ENCODE measurements around the gene RAD51. TPM values are rescaled to one million over a fixed set of nuclear protein-coding genes. Genes with fewer than 3 reads are reported as not detected.

RAD51 gene
- total and polyA plus RNA-seq, 7 experiments from 2014 or later: 0.34 to 51.5 (median 0.66) TPM

- H3K9me3 Mint-ChIP-seq: no peaks in the 10 kb centered on the region
- CTCF ChIA-PET: interaction anchor here (1.5 kb wide), 1 partner anchor 32 kb away, joined by 4 read pairs; no protein-coding TSS in a partner anchor
- H3K27ac Mint-ChIP-seq: peak overlapping the region in 1 of 9 donors; percentile 38
Measured at GRCh38 chr15:40750885-40751284, 55.9 kb downstream of the RAD51 start.

GRCh38 chr15:40751745-40752144 lies 56.8 kb downstream of the RAD51 start:
- intact Hi-C loops (cut with micrococcal nuclease): no loop called here
- H3K27ac Mint-ChIP-seq: peak overlapping the region in 1 of 9 donors; percentile 38

More at GRCh38 chr15:40750885-40751284, 55.9 kb downstream of the RAD51 start:
- Histone ChIP-seq H3K27me3 (ENCODE audit: control insufficient read depth in 2 of 2, insufficient read depth in 2 of 2, low read length in 2 of 2) (no peaks in the 10 kb centered on the region), H3K4me3 (ENCODE audit: low read length) (no peak overlapping the region), H3K9me3 (ENCODE audit: control insufficient read depth in 2 of 3, low read length in 3 of 3) (no peaks in the 10 kb centered on the region), H3K27ac (ENCODE audit: low read depth, low read length) (no peak overlapping the region), H3K36me3 (ENCODE audit: control insufficient read depth in 2 of 3, insufficient read depth in 3 of 3, low read length in 3 of 3) (peaks cover 0 to 66% (median 14%) of the 10 kb centered on the region in 3 experiments), H3K4me1 (ENCODE audit: control insufficient read depth in 2 of 2, insufficient read depth in 2 of 2, low read length in 2 of 2) (peaks cover 7 to 10% of the 10 kb centered on the region in 2 donors)
- POLR2A ChIA-PET: interaction anchor here (0.8 to 2.1 kb wide), 2 partner anchors 14 to 56 kb away, joined by 4 to 7 read pairs; partner anchors contain the start of gene RAD51
- peak overlapping the region in 1 of 10 donors; percentile 25 for H3K4me3 Mint-ChIP-seq
- DNase-seq: no peak
- H3K4me1 Mint-ChIP-seq: peaks cover 16 to 43% (median 28%) of the 10 kb centered on the region in 7 donors
- intact Hi-C loops (cut with micrococcal nuclease): no loop called here
- no peak for ATAC-seq
- H3K36me3 Mint-ChIP-seq: peaks cover 0 to 36% (median 5%) of the 10 kb centered on the region in 5 donors
- H3K27me3 Mint-ChIP-seq: no peaks in the 10 kb centered on the region

GRCh38 chr15:40754574-40754882 lies 59.6 kb downstream of the RAD51 start:
- H3K36me3 ChIP-seq (ENCODE audit: control insufficient read depth in 2 of 3, insufficient read depth in 3 of 3, low read length in 3 of 3): peaks cover 0 to 38% (median 14%) of the 10 kb centered on the region in 3 experiments
- ATAC-seq (peak; percentile 2), DNase-seq (peak in 2 of 9 donors; percentile 16 to 30)
- peak overlapping the region; percentile 94 for H3K4me3 ChIP-seq (ENCODE audit: low read length)
- intact Hi-C loops (cut with micrococcal nuclease): loop anchor here in 1 of 2 donors (2.0 kb wide), 1 partner anchor 14 kb away; the partner anchor contains the start of gene C15orf62
- H3K27ac ChIP-seq (ENCODE audit: low read depth, low read length): peak overlapping the region; percentile 95
- H3K27me3 Mint-ChIP-seq: no peaks in the 10 kb centered on the region
- H3K36me3 Mint-ChIP-seq: peaks cover 0 to 25% (median 0%) of the 10 kb centered on the region in 5 donors
- ChIA-PET POLR2A (interaction anchor here (0.5 to 1.7 kb wide), 3 partner anchors 11 to 53 kb away, joined by 3 to 4 read pairs (median 3); no protein-coding TSS in a partner anchor), CTCF (interaction anchor here (1.0 kb wide), 1 partner anchor 60 kb away, joined by 3 read pairs; the partner anchor contains the start of gene RAD51)
- H3K4me3 Mint-ChIP-seq: peak overlapping the region; percentile 90 to 98 (median 94)
- H3K4me1 ChIP-seq (ENCODE audit: control insufficient read depth in 2 of 2, insufficient read depth in 2 of 2, low read length in 2 of 2): peaks cover 7 to 10% of the 10 kb centered on the region in 2 donors
- H3K27ac Mint-ChIP-seq: peak overlapping the region; percentile 89 to 99 (median 95)
- no peaks in the 10 kb centered on the region for H3K27me3 ChIP-seq (ENCODE audit: control insufficient read depth in 2 of 2, insufficient read depth in 2 of 2, low read length in 2 of 2)
- H3K9me3 Mint-ChIP-seq: no peaks in the 10 kb centered on the region
- peaks cover 16 to 39% (median 27%) of the 10 kb centered on the region in 7 donors for H3K4me1 Mint-ChIP-seq
- H3K9me3 ChIP-seq (ENCODE audit: control insufficient read depth in 2 of 3, low read length in 3 of 3): no peaks in the 10 kb centered on the region

More at GRCh38 chr15:40751745-40752144, 56.8 kb downstream of the RAD51 start:
- ATAC-seq (no peak), DNase-seq (no peak)
- peak overlapping the region in 1 of 10 donors; percentile 58 for H3K4me3 Mint-ChIP-seq
- Histone ChIP-seq H3K36me3 (ENCODE audit: control insufficient read depth in 2 of 3, insufficient read depth in 3 of 3, low read length in 3 of 3) (peaks cover 0 to 60% (median 14%) of the 10 kb centered on the region in 3 experiments), H3K9me3 (ENCODE audit: control insufficient read depth in 2 of 3, low read length in 3 of 3) (no peaks in the 10 kb centered on the region), H3K27me3 (ENCODE audit: control insufficient read depth in 2 of 2, insufficient read depth in 2 of 2, low read length in 2 of 2) (no peaks in the 10 kb centered on the region), H3K27ac (ENCODE audit: low read depth, low read length) (no peak overlapping the region), H3K4me1 (ENCODE audit: control insufficient read depth in 2 of 2, insufficient read depth in 2 of 2, low read length in 2 of 2) (peaks cover 7 to 10% of the 10 kb centered on the region in 2 donors), H3K4me3 (ENCODE audit: low read length) (no peak overlapping the region)
- ChIA-PET CTCF (interaction anchor here (0.9 to 1.5 kb wide), 2 partner anchors 21 to 31 kb away, joined by 3 read pairs; no protein-coding TSS in a partner anchor), POLR2A (interaction anchor here (0.7 to 2.1 kb wide), 2 partner anchors 55 to 57 kb away, joined by 3 to 7 read pairs; partner anchors contain the start of genes DNAJC17, RAD51 and ZFYVE19)
- no peaks in the 10 kb centered on the region for H3K9me3 Mint-ChIP-seq
- H3K36me3 Mint-ChIP-seq: peaks cover 0 to 36% (median 5%) of the 10 kb centered on the region in 5 donors
- peaks cover 16 to 41% (median 27%) of the 10 kb centered on the region in 7 donors for H3K4me1 Mint-ChIP-seq
- no peaks in the 10 kb centered on the region for H3K27me3 Mint-ChIP-seq

- ChIA-PET CTCF (interaction anchor here (1.0 kb wide), 1 partner anchor 60 kb away, joined by 3 read pairs; the partner anchor contains the start of gene RAD51), POLR2A (interaction anchor here (0.5 to 1.7 kb wide), 5 partner anchors 10 to 60 kb away, joined by 3 to 8 read pairs (median 4); partner anchors contain the start of gene RAD51)
- Mint-ChIP-seq H3K27ac (peak within 1 kb of the TSS; percentile 89 to 99 (median 95)), H3K9me3 (no peaks in the 10 kb centered on the region), H3K4me3 (peak within 1 kb of the TSS; percentile 90 to 98 (median 94)), H3K36me3 (peaks cover 0 to 22% (median 0%) of the 10 kb centered on the region in 5 donors), H3K4me1 (peaks cover 16 to 37% (median 27%) of the 10 kb centered on the region in 7 donors), H3K27me3 (no peaks in the 10 kb centered on the region)
- ATAC-seq (peak; percentile 99), DNase-seq (peak; percentile 89 to 97 (median 92))
- Histone ChIP-seq H3K4me1 (ENCODE audit: control insufficient read depth in 2 of 2, insufficient read depth in 2 of 2, low read length in 2 of 2) (peaks cover 7 to 10% of the 10 kb centered on the region in 2 donors), H3K36me3 (ENCODE audit: control insufficient read depth in 2 of 3, insufficient read depth in 3 of 3, low read length in 3 of 3) (peaks cover 0 to 31% (median 14%) of the 10 kb centered on the region in 3 experiments), H3K27ac (ENCODE audit: low read depth, low read length) (peak within 1 kb of the TSS; percentile 95), H3K9me3 (ENCODE audit: control insufficient read depth in 2 of 3, low read length in 3 of 3) (no peaks in the 10 kb centered on the region), H3K4me3 (ENCODE audit: low read length) (peak within 1 kb of the TSS; percentile 94), H3K27me3 (ENCODE audit: control insufficient read depth in 2 of 2, insufficient read depth in 2 of 2, low read length in 2 of 2) (no peaks in the 10 kb centered on the region)
- intact Hi-C loops (cut with micrococcal nuclease): loop anchor here (1.0 to 2.0 kb wide), 13 partner anchors 8 to 476 kb away; partner anchors contain the start of genes DNAJC17 (in 2 of the 2), RAD51 (in 2 of the 2), RPUSD2 (in 2 of the 2) and VPS18 (in 2 of the 2)
Measured at GRCh38 chr15:40754883-40755811, 60.2 kb downstream of the RAD51 start, which contains the start of gene RMDN3. TSS of gene RMDN3 (minus strand) at chr15:40755254. CDS start at chr15:40754783, 471 bp downstream.

- ChIA-PET POLR2A (interaction anchor here (1.2 to 1.6 kb wide), 2 partner anchors 9 to 61 kb away, joined by 7 to 8 read pairs; partner anchors contain the start of gene RAD51), CTCF (interaction anchor here (1.3 kb wide), 2 partner anchors 9 to 14 kb away, joined by 3 to 5 read pairs; partner anchors contain the start of gene C15orf62)
- Mint-ChIP-seq H3K36me3 (peaks cover 0 to 20% (median 0%) of the 10 kb centered on the region in 5 donors), H3K4me3 (peak overlapping the region; percentile 90 to 98 (median 94)), H3K27me3 (no peaks in the 10 kb centered on the region), H3K4me1 (peaks cover 16 to 37% (median 27%) of the 10 kb centered on the region in 7 donors), H3K27ac (peak overlapping the region; percentile 89 to 99 (median 95)), H3K9me3 (no peaks in the 10 kb centered on the region)
- DNase-seq (no peak), ATAC-seq (no peak)
- Histone ChIP-seq H3K27me3 (ENCODE audit: control insufficient read depth in 2 of 2, insufficient read depth in 2 of 2, low read length in 2 of 2) (no peaks in the 10 kb centered on the region), H3K4me1 (ENCODE audit: control insufficient read depth in 2 of 2, insufficient read depth in 2 of 2, low read length in 2 of 2) (peaks cover 7 to 10% of the 10 kb centered on the region in 2 donors), H3K9me3 (ENCODE audit: control insufficient read depth in 2 of 3, low read length in 3 of 3) (no peaks in the 10 kb centered on the region), H3K4me3 (ENCODE audit: low read length) (peak overlapping the region; percentile 94), H3K27ac (ENCODE audit: low read depth, low read length) (peak overlapping the region; percentile 95), H3K36me3 (ENCODE audit: control insufficient read depth in 2 of 3, insufficient read depth in 3 of 3, low read length in 3 of 3) (peaks cover 0 to 26% (median 11%) of the 10 kb centered on the region in 3 experiments)
- intact Hi-C loops (cut with micrococcal nuclease): loop anchor here (1.0 to 2.0 kb wide), 13 partner anchors 7 to 475 kb away; partner anchors contain the start of genes DNAJC17 (in 2 of the 2), RAD51 (in 2 of the 2), RPUSD2 (in 2 of the 2) and VPS18 (in 2 of the 2)
Measured at GRCh38 chr15:40755812-40756208, 60.8 kb downstream of the RAD51 start.
